Upper lobe of right lung (tissue), 1 donor: Measurements from ENCODE around the gene EXD3. TPM values are rescaled to one million over a fixed set of nuclear protein-coding genes. Genes with fewer than 3 reads are reported as not detected.
"Not testable (repeated sequence)": the region's sequence is repeated elsewhere in the genome, so short reads cannot be mapped to it uniquely, and the experiment has no call there.

Experiments
- ATAC-seq: fragments of 200-7000 bp; cut with Tn5 transposase; one replicate; pipeline ENCODE4 v1.9.1; 2020; ENCODE audit warnings: mild to moderate bottlenecking, moderate library complexity
- DNase-seq: peaks from one replicate; pipeline ENCODE4 v3.0.0-alpha.2; 2020
- H3K27ac ChIP-seq: fragments of 200-600 bp; one replicate; pipeline ENCODE4 v1.8.0; 2022
- H3K27me3 ChIP-seq: fragments of 200-600 bp; one replicate; pipeline ENCODE4 v1.8.0; 2022; ENCODE audit warnings: mild to moderate bottlenecking
- H3K36me3 ChIP-seq: fragments of 200-600 bp; one replicate; pipeline ENCODE4 v1.8.0; 2022
- H3K4me1 ChIP-seq: fragments of 200-600 bp; one replicate; pipeline ENCODE4 v1.8.0; 2022
- H3K4me3 ChIP-seq: fragments of 200-600 bp; one replicate; pipeline ENCODE4 v1.8.0; 2022; ENCODE audit warnings: mild to moderate bottlenecking
- H3K9me3 ChIP-seq: fragments of 200-600 bp; one replicate; pipeline ENCODE4 v1.8.0; 2022
- CTCF ChIP-seq: fragments of 200-600 bp; IDR thresholded peaks from one replicate; pipeline ENCODE4 v1.8.0; 2022; ENCODE audit warnings: antibody characterized with exemption
- intact Hi-C: fragments of 100-400 bp; cut with DNase I; formaldehyde crosslinking; loops from one replicate; pipeline ENCODE4 v1.11.0; 2022
- total RNA-seq: library from RNA; stranded (reverse); fragmentation: NEBNext Ultra II Directional; extraction: Animal tissue kit (Norgen Biotek cat#: 25700); gene quantifications from one replicate; pipeline ENCODE4 v1.2.1, GENCODE V29; 2021
- donor health status: DM: no; HTN: yes; CAD: no; lungs with severe emphysema.

The EXD3 gene
- total RNA-seq, 1 donor from 2014 or later, result 27.3 TPM

GRCh38 chr9:137412431-137412830 lies 10.5 kb downstream of the EXD3 start:
- TF ChIP-seq CTCF, result no peak
- Histone ChIP-seq H3K4me3 (no peak overlapping the region), H3K9me3 (no peaks in the 10 kb centered on the region), H3K4me1 (peaks cover 21% of the 10 kb centered on the region), H3K27me3 (no peaks in the 10 kb centered on the region), H3K27ac (peak overlapping the region; percentile 79), H3K36me3 (no peaks in the 10 kb centered on the region)
- no peak for ATAC-seq
- DNase-seq, result no peak
- intact Hi-C loops, result no loop called here

GRCh38 chr9:137411645-137412380 lies 11.1 kb downstream of the EXD3 start:
- TF ChIP-seq CTCF, result no peak
- intact Hi-C loops, result no loop called here
- Histone ChIP-seq H3K27me3 (no peaks in the 10 kb centered on the region), H3K4me1 (peaks cover 25% of the 10 kb centered on the region), H3K27ac (peak overlapping the region; percentile 79), H3K36me3 (no peaks in the 10 kb centered on the region), H3K9me3 (no peaks in the 10 kb centered on the region), H3K4me3 (no peak overlapping the region)
- DNase-seq (peak; percentile 87), ATAC-seq (peak; percentile 64)

DNA sequence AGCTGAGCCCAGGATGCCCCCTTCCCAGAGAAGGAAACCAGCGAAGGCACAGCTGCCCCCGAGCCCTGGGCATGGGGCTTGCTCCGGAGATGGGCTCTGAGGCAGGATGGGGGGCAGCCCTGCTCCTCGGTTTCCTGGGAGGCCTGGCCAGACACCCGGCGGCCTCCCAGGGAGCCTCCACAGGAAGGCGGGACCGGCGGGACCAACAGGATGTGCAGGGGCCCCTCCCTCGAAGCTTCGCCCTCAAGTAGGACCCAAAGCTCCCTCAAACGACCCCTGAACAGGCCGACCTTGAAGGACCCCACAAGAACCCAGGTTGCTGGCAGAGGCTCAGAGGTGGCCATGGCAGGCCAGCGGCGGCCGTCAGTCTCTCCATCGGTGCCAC lies 11.7 kb downstream of the EXD3 start:
- intact Hi-C loops, result no loop called here
- H3K36me3 ChIP-seq, result no peaks in the 10 kb centered on the region
- ATAC-seq (no peak), DNase-seq (no peak)
- peaks cover 29% of the 10 kb centered on the region for H3K4me1 ChIP-seq
- no peak for TF ChIP-seq CTCF
- no peaks in the 10 kb centered on the region for H3K9me3 ChIP-seq
- H3K27ac ChIP-seq, result peak overlapping the region; percentile 63
- H3K4me3 ChIP-seq, result peak overlapping the region; percentile 8
- H3K27me3 ChIP-seq, result no peaks in the 10 kb centered on the region

GRCh38 chr9:137410891-137411249 lies 12.1 kb downstream of the EXD3 start:
- H3K4me3 ChIP-seq, result peak overlapping the region; percentile 8
- peaks cover 30% of the 10 kb centered on the region for H3K4me1 ChIP-seq
- no peak for DNase-seq
- H3K27ac ChIP-seq, result peak overlapping the region; percentile 63
- no peaks in the 10 kb centered on the region for H3K27me3 ChIP-seq
- no peak for ATAC-seq
- intact Hi-C loops, result no loop called here
- no peaks in the 10 kb centered on the region for H3K9me3 ChIP-seq
- no peak for TF ChIP-seq CTCF
- no peaks in the 10 kb centered on the region for H3K36me3 ChIP-seq

DNA sequence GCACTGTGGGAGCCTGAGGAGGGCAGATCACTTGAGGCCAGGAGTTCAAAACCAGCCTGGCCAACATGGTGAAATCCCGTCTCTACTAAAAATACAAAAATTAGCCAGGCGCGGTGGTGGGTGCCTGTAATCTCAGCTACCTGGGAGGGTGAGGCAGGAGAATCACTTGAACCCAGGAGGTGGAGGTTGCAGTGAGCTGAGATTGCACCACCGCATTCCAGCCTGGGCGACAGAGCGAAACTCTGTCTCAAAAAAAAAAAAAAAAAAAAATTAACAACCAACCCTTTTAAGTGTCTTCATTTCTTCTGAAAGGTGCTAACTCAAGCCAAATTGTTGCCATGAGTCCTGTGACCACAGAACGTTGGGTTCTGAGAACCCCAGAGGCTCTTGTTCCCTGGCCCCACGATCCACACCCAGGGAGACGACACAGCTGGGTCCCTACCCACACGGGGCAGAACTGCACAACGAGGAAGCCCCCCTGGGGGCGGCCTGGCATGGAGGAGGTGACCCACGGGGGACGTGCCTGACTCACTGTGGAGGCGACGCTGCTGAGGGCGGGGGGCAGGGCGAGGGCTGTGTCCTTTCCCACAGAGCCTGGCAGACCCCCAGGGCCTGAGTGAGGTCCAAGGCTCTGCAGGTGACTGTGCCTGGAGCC lies 12.6 kb downstream of the EXD3 start:
- intact Hi-C loops, ATAC-seq, H3K27me3 ChIP-seq, H3K36me3 ChIP-seq, H3K9me3 ChIP-seq, H3K4me3 ChIP-seq, DNase-seq: not testable (repeated sequence)
- H3K4me1 ChIP-seq, result peaks cover 30% of the 10 kb centered on the region
- peak overlapping the region; percentile 63 for H3K27ac ChIP-seq

DNA sequence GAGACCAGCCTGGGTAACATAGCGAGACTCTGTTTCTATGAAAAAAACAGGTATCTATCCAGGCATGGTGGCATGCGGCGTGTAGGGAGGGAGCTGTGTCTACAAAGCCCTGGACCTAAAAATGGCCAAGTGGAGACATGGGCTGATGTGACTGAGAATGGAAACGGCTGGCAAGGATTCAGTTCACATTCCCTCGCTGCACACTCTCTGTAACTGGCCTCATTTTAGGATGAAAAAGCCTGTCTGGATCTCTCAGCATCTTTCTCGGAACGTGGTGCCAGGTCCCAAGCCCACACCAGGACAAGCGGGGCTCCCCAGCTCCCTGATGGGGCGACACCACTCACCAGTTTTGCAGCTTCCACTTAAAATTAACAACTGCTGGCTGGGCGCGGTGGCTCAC lies 13.4 kb downstream of the EXD3 start:
- Histone ChIP-seq H3K36me3 (no peaks in the 10 kb centered on the region), H3K4me1 (peaks cover 30% of the 10 kb centered on the region), H3K9me3 (no peaks in the 10 kb centered on the region), H3K27me3 (no peaks in the 10 kb centered on the region), H3K27ac (no peak overlapping the region), H3K4me3 (no peak overlapping the region)
- no peak for TF ChIP-seq CTCF
- intact Hi-C loops, result loop anchor here (10.0 kb wide), 1 partner anchor 115 kb away; no protein-coding TSS in a partner anchor
- no peak for ATAC-seq
- no peak for DNase-seq
